Skeletal muscle tissue (tissue), 4 donors: Measurements from ENCODE around the gene MIAT. TPM values are rescaled to one million over a fixed set of nuclear protein-coding genes. Genes with fewer than 3 reads are reported as not detected.
"Not testable (repeated sequence)": the region's sequence is repeated elsewhere in the genome, so short reads cannot be mapped to it uniquely, and the experiment has no call there.

Experiments used
- H3K27ac ChIP-seq: one replicate; pipeline ENCODE4 v1.7.0; 2013; ENCODE audit warnings: mild to moderate bottlenecking, low read depth, low read length, inconsistent platforms
- H3K27me3 ChIP-seq, 3 donors: one replicate each; pipeline ENCODE4 v1.7.0; 2013; ENCODE audit warnings: low read length in 3 of 3; ENCODE audit not compliant: control insufficient read depth in 3 of 3, insufficient read depth in 3 of 3
- H3K36me3 ChIP-seq, 3 donors: one replicate each; pipeline ENCODE4 v1.7.0; 2013; ENCODE audit warnings: low read length in 3 of 3; ENCODE audit not compliant: control insufficient read depth in 3 of 3, insufficient read depth in 3 of 3
- H3K4me1 ChIP-seq, 3 donors: one replicate each; pipeline ENCODE4 v1.7.0; 2013; ENCODE audit warnings: low read length in 3 of 3, mild to moderate bottlenecking in 3 of 3; ENCODE audit not compliant: control insufficient read depth in 3 of 3, insufficient read depth in 3 of 3
- H3K4me3 ChIP-seq, 3 donors: one replicate each; pipeline ENCODE4 v1.7.0; 2013; ENCODE audit warnings: low read length in 3 of 3
- H3K9ac ChIP-seq, 3 donors: one replicate each; pipeline ENCODE4 v1.7.0; 2013; ENCODE audit warnings: low read length in 3 of 3, mild to moderate bottlenecking in 3 of 3, moderate library complexity in 2 of 3, low read depth in 1 of 3
- H3K9me3 ChIP-seq, 3 donors: one replicate each; pipeline ENCODE4 v1.7.0; 2013; ENCODE audit warnings: low read length in 3 of 3; ENCODE audit not compliant: control insufficient read depth in 3 of 3
- total RNA-seq: library from RNA; depleted of rRNA; stranded (reverse); fragments of >200 nt; gene quantifications from one replicate; pipeline ENCODE4 v1.2.3, GENCODE V29; 2014
- donor health status: Osteomylitis.

Gene MIAT
- total RNA-seq = 0.52 TPM

DNA sequence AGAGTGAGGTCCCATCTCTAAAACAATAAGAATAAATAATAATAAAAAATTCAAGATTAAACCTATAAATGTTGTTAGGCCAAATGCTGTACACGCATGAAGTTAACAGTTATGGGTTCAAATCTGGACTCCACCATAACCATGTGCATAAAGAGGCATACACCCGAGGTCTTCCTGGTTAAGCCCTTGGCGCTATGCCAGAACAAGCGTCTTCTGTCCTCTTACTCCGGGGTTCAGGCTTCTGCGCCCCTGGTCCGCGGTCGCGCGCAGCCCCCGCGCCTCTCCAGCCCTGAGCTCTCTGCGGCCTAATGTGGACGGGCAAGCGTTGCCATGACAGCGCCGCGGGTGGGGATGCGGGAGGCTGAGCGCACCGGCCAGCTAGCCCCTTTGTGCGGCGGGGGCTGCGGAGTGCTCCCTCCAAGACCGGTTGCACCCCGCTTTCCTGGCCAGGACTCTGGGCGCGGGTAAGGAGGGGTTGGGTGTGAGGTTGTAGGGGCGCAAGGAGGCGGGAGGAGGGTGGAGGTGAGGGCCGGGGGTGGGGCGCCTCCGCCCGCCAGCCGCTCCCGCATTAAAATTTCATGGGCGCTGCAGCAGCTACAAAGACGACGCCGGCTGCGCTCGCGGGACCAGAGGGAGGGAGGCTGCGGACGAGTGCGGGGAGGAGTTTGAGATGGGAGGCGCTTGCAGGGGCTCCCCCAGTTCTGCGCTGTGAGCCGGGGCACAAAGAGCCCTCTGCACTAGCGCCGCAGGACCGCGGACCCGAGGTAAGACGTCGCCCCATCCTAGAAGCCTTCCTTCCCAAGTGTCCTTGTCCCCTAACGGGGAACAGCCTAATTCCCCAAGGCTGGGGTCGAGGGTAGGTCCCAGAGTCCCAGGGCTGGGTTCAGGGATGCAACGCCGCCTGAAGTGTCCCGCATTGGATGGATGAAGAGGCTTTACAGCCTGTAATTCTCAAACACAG, at the start of gene MIAT:
MIAT (plus strand) TSS at position 698 of the 961 bp plus-strand sequence.
- H3K36me3 ChIP-seq = no peaks in the 10 kb centered on the region
- no peak within 1 kb of the TSS for H3K27ac ChIP-seq
- H3K9me3 ChIP-seq = no peaks in the 10 kb centered on the region
- peaks cover 33 to 55% (median 42%) of the 10 kb centered on the region in 3 donors for H3K27me3 ChIP-seq
- H3K4me1 ChIP-seq = peaks cover 13 to 24% (median 20%) of the 10 kb centered on the region in 3 donors
- peak within 1 kb of the TSS in 1 of 3 donors; percentile 45 for H3K9ac ChIP-seq
- peak within 1 kb of the TSS in 2 of 3 donors; percentile 39 to 52 for H3K4me3 ChIP-seq

DNA sequence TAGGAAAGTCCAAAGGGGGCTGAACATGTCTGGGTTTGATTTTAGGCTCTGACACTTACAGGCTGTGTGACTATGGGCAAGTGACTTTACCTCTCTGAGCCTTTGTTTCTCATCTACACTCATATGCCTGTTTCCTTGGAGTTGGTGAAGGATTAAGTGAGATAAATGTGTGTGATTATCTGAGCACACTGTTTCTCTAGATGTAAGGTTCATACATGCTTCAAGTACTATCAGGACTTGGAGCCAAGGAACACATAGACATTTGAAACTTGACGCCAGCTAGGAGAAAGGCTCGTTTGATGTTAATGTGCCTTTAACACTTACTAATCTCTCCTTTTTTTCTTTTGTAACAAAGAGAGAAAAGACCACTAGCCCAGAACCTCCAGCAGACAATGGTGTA, 49.3 kb upstream of the MIAT start:
- no peaks in the 10 kb centered on the region for H3K36me3 ChIP-seq
- no peaks in the 10 kb centered on the region for H3K4me1 ChIP-seq
- H3K27me3 ChIP-seq = peaks cover 2 to 13% (median 11%) of the 10 kb centered on the region in 3 donors
- H3K27ac ChIP-seq = no peak overlapping the region
- H3K9ac ChIP-seq = no peak overlapping the region
- H3K9me3 ChIP-seq = no peaks in the 10 kb centered on the region
- no peak overlapping the region for H3K4me3 ChIP-seq

DNA sequence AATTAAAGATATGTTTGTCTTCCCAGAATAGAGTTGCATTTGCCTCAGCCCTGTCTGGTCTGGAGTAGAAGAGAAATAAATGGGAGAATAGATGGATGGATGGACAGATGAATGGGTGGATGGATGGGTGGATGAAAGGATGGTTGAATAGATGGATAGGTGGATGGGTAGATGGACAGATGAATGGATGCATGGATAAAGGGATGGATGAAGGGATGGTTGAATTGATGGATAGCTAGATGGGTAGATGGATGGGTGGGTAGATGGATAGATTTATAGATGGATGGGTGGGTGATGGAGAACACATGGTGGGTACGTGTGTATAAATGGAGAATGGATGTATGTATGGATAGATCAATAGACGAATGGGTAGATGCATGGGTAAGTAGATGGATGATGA, 48.1 kb upstream of the MIAT start:
- Histone ChIP-seq H3K27ac (no peak overlapping the region), H3K4me1 (no peaks in the 10 kb centered on the region), H3K36me3 (no peaks in the 10 kb centered on the region), H3K9me3 (no peaks in the 10 kb centered on the region), H3K4me3 (no peak overlapping the region), H3K9ac (no peak overlapping the region), H3K27me3 (peaks cover 2 to 14% (median 12%) of the 10 kb centered on the region in 3 donors)

DNA sequence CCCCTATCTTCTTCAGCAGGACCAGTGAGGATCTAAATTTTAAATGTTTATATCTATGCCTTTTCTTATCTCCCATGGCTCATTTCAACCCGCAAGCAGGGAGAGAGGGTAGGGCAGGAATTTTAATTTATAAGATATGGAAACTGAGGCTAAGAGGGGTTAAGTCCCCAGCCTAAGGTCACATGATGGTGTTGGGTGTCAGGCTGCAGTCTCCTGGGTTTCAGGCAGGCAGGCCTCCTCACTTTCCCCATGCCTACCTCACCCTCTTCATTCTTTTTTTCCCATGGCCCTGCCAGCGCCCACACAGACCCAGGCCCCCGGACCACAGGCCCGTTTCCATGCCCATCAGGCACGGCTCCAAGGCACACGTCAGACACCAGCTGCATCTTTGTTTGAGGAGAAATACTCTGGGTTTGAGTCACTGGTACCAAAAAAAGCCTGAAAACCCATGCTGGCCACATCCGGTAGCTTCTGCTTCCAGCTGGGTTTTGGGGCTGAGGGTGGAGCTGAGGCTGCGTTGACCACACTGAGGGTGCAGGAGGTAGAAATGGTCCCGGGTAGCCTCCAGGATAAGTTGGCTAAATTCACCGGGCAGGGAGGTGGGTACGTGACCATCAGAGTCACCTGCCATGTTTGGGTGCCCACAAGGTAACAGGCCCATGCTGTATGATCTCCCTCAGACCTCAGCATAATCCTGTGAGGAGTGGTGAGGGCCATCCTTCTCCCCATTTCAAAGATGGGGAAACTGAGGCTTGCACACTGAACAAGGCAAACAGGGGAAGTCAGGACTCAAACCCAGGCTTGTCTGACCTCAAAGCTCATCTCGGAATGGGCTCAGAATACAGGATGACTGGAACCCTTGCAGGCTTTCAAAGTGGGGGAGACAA, 47.1 kb upstream of the MIAT start:
- H3K9ac ChIP-seq = no peak overlapping the region
- no peaks in the 10 kb centered on the region for H3K9me3 ChIP-seq
- no peaks in the 10 kb centered on the region for H3K36me3 ChIP-seq
- H3K27me3 ChIP-seq = peaks cover 5 to 17% (median 14%) of the 10 kb centered on the region in 3 donors
- H3K4me3 ChIP-seq = no peak overlapping the region
- no peak overlapping the region for H3K27ac ChIP-seq
- no peaks in the 10 kb centered on the region for H3K4me1 ChIP-seq

DNA sequence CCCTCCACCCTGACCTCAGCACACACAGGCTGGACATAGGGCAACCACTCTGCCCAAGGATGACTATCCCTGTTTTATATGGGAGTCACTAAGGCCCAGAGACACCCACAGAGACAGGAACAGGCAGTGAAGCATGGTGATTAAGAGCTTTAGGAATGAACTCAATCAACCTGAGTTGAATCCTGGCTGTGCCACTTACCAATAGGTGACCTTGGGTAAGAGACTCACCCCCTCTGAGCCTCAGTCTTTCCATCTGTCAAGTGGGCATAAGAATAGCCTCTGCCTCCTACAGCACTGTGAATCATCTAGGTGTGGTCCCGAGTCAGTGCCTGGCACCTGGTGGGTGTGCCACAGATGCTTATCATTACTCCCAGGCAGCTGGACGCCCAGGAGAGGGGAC, 46.4 kb upstream of the MIAT start:
- no peak overlapping the region for H3K9ac ChIP-seq
- no peaks in the 10 kb centered on the region for H3K9me3 ChIP-seq
- H3K36me3 ChIP-seq = no peaks in the 10 kb centered on the region
- H3K27me3 ChIP-seq = peaks cover 7 to 17% (median 14%) of the 10 kb centered on the region in 3 donors
- H3K4me3 ChIP-seq = no peak overlapping the region
- no peak overlapping the region for H3K27ac ChIP-seq
- no peaks in the 10 kb centered on the region for H3K4me1 ChIP-seq

DNA sequence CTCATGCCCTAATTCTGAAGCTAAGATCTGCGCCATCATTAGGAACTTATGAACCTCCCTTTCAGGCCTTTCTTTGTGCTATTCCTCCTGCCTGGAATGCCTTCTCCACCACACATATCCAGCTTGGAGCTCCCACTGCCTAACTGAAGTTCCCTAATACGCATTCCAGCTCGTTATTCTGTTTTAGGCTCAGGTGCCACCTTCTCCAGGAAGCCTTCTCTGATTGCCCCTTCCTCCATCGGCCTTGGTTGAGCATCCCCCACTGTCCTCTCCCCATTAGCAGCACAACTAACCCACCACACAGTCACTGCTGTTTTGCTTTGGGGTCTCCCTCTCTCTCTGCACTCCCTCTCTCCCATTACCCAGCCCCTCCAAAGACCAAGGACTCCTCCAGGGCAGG, 44.7 kb upstream of the MIAT start:
- H3K27me3 ChIP-seq = peaks cover 10 to 17% (median 14%) of the 10 kb centered on the region in 3 donors
- H3K27ac ChIP-seq = no peak overlapping the region
- no peaks in the 10 kb centered on the region for H3K36me3 ChIP-seq
- H3K9me3 ChIP-seq = no peaks in the 10 kb centered on the region
- no peak overlapping the region for H3K4me3 ChIP-seq
- no peaks in the 10 kb centered on the region for H3K4me1 ChIP-seq
- H3K9ac ChIP-seq = no peak overlapping the region

DNA sequence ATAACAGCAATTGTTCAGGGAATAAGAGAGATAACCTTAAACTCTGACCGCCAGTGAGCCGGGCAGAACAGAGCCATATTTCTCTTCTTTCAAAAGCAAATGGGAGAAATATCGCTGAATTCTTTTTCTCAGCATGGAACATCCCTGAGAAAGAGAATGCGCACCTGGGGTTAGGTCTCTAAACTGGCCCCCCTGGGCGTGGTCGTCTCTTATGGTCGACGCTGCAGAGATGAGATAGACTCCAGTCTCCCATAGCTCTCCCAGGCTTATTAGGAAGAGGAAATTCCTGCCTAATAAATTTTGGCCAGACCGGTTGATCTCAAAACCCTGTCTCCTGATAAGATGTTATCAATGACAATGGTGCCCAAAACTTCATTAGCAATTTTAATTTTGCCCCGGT, 43.6 kb upstream of the MIAT start:
- H3K9me3 ChIP-seq, H3K36me3 ChIP-seq, H3K4me1 ChIP-seq, H3K9ac ChIP-seq, H3K27ac ChIP-seq, H3K4me3 ChIP-seq: not testable (repeated sequence)
- peaks cover 9 to 17% (median 14%) of the 10 kb centered on the region in 3 donors for H3K27me3 ChIP-seq

DNA sequence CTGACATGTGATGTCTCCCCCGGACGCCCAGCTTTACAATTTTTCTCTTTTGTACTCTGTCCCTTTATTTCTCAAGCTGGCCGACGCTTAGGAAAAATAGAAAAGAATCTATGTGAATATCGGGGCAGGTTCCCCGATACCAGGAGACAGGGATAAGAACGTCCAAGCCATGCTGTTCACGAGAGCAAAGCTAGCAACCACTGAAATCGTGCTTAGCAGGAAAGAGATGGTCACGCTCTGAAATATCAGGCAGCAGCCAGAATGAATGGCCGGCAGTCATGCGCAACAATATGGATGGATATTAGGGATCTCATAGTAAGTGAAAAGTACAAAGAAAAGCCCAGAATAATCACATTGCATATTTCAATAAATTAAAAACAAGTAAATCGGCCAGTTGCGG, 43.1 kb upstream of the MIAT start:
- Histone ChIP-seq H3K4me1 (peaks cover under 1 to 3% (median 2%) of the 10 kb centered on the region in 3 donors), H3K27ac (no peak overlapping the region), H3K4me3 (no peak overlapping the region), H3K36me3 (no peaks in the 10 kb centered on the region), H3K27me3 (peaks cover 9 to 17% (median 14%) of the 10 kb centered on the region in 3 donors), H3K9ac (no peak overlapping the region), H3K9me3 (no peaks in the 10 kb centered on the region)

DNA sequence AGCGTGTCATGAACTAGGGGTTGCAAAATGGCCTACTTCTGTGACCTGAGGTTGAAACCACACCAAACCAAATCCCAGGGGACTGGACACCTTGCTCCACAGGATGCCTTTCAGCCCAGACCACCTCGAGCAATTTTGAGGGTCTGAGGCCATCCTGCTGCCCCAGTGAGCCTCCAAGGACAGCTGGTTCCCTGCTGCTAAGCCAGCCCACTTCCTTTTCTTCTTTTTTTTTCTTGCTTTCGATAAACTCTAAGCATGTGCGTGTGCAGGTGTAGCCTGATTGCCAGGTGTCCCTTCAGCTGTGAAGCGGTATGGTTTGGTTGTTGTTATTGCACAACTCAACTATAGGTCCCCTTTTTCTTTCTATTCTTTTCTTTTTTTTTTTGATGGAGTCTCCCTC, 42.2 kb upstream of the MIAT start:
- Histone ChIP-seq H3K36me3 (no peaks in the 10 kb centered on the region), H3K4me1 (peaks cover 2 to 5% (median 3%) of the 10 kb centered on the region in 3 donors), H3K27ac (no peak overlapping the region), H3K4me3 (no peak overlapping the region), H3K9ac (no peak overlapping the region), H3K27me3 (peaks cover 9 to 17% (median 14%) of the 10 kb centered on the region in 3 donors), H3K9me3 (no peaks in the 10 kb centered on the region)
